ENCODE data around the gene CFTR.

Gene CFTR

DNA sequence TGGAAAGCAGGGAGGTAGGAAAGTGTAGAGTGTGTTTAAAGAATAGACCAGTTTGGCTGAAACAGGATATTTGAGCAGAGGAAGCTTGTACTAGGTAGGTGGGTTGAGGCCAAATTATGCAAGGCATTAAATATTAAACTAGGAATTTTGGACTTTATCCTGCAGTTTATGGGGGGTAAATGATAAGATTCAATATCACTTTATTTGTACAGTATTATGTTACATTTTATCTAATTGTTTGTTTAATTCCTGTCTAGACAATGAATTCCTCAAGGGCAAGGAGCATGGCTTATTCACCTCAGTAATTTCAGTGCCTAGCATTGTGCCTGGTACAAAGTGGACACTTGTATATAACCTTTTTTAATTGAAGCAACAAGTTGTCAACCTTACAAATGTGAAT, 125.9 kb downstream of the CFTR start:
- no peak for DNase-seq
- H3K79me2 ChIP-seq (ENCODE audit: insufficient read depth, low read length) = no peaks in the 10 kb centered on the region

DNA sequence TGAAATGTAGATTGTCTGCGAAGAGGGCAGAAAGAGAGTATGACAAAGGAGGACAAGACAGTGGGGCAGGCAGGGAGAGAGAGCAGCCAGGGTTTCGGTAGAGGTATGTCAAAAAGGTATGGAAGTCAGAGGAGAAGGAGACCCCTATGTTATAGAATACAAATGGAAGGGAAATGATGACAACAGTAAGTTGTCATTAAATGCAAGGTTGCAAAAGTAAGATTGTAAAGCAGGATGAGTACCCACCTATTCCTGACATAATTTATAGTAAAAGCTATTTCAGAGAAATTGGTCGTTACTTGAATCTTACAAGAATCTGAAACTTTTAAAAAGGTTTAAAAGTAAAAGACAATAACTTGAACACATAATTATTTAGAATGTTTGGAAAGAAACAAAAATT, 126.3 kb downstream of the CFTR start:
- Histone ChIP-seq H3K4me1 (ENCODE audit: insufficient read depth, low read length) (peaks cover 7% of the 10 kb centered on the region), H3K79me2 (ENCODE audit: insufficient read depth, low read length) (no peaks in the 10 kb centered on the region), H3K9ac (ENCODE audit: low read depth, low read length) (no peak overlapping the region), H3K4me3 (ENCODE audit: low read depth in 1 of 2, low read length in 2 of 2) (no peak overlapping the region), H4K20me1 (ENCODE audit: insufficient read depth, low read length) (no peaks in the 10 kb centered on the region), H3K36me3 (ENCODE audit: insufficient read depth, low read length) (no peaks in the 10 kb centered on the region), H3K9me3 (ENCODE audit: insufficient read depth, low read length, severe bottlenecking) (no peaks in the 10 kb centered on the region), H3K4me2 (ENCODE audit: insufficient read depth, low read length) (no peak overlapping the region), H3K27me3 (ENCODE audit: insufficient read depth, low read length, poor library complexity) (no peaks in the 10 kb centered on the region), H3K27ac (ENCODE audit: low read length) (no peak overlapping the region), H2AFZ (ENCODE audit: low read depth, low read length) (no peak overlapping the region)
- DNase-seq (no peak), ATAC-seq (ENCODE audit: insufficient read depth, low read depth) (no peak)
- TF ChIP-seq, protein P1, sequence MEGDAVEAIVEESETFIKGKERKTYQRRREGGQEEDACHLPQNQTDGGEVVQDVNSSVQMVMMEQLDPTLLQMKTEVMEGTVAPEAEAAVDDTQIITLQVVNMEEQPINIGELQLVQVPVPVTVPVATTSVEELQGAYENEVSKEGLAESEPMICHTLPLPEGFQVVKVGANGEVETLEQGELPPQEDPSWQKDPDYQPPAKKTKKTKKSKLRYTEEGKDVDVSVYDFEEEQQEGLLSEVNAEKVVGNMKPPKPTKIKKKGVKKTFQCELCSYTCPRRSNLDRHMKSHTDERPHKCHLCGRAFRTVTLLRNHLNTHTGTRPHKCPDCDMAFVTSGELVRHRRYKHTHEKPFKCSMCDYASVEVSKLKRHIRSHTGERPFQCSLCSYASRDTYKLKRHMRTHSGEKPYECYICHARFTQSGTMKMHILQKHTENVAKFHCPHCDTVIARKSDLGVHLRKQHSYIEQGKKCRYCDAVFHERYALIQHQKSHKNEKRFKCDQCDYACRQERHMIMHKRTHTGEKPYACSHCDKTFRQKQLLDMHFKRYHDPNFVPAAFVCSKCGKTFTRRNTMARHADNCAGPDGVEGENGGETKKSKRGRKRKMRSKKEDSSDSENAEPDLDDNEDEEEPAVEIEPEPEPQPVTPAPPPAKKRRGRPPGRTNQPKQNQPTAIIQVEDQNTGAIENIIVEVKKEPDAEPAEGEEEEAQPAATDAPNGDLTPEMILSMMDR (IDR thresholded peaks at IDR 0.05; ENCODE audit: borderline replicate concordance, extremely low read depth, low read length, poor library complexity, severe bottlenecking) = no peak
- TF ChIP-seq EZH2 (IDR thresholded peaks at IDR 0.05; ENCODE audit: borderline replicate concordance, low read depth, low read length, severe bottlenecking) = no peak

More for the DNA sequence above, 125.9 kb downstream of the CFTR start:
- TF ChIP-seq, protein P1 (IDR thresholded peaks at IDR 0.05; ENCODE audit: borderline replicate concordance, extremely low read depth, low read length, poor library complexity, severe bottlenecking) = no peak
- no peak for TF ChIP-seq EZH2 (IDR thresholded peaks at IDR 0.05; ENCODE audit: borderline replicate concordance, low read depth, low read length, severe bottlenecking)
- H2AFZ ChIP-seq (ENCODE audit: low read depth, low read length) = no peak overlapping the region
- H3K4me1 ChIP-seq (ENCODE audit: insufficient read depth, low read length) = peaks cover 7% of the 10 kb centered on the region
- no peaks in the 10 kb centered on the region for H3K27me3 ChIP-seq (ENCODE audit: insufficient read depth, low read length, poor library complexity)
- no peaks in the 10 kb centered on the region for H4K20me1 ChIP-seq (ENCODE audit: insufficient read depth, low read length)
- H3K36me3 ChIP-seq (ENCODE audit: insufficient read depth, low read length) = no peaks in the 10 kb centered on the region
- H3K4me3 ChIP-seq (ENCODE audit: low read depth in 1 of 2, low read length in 2 of 2) = no peak overlapping the region
- H3K9me3 ChIP-seq (ENCODE audit: insufficient read depth, low read length, severe bottlenecking) = no peaks in the 10 kb centered on the region
- ATAC-seq (ENCODE audit: insufficient read depth, low read depth) = no peak
- H3K27ac ChIP-seq (ENCODE audit: low read length) = no peak overlapping the region
- H3K4me2 ChIP-seq (ENCODE audit: insufficient read depth, low read length) = no peak overlapping the region
- no peak overlapping the region for H3K9ac ChIP-seq (ENCODE audit: low read depth, low read length)

DNA sequence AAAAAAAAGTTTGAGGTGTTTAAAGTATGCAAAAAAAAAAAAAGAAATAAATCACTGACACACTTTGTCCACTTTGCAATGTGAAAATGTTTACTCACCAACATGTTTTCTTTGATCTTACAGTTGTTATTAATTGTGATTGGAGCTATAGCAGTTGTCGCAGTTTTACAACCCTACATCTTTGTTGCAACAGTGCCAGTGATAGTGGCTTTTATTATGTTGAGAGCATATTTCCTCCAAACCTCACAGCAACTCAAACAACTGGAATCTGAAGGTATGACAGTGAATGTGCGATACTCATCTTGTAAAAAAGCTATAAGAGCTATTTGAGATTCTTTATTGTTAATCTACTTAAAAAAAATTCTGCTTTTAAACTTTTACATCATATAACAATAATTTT, 130.6 kb downstream of the CFTR start:
- no peak overlapping the region for H3K27ac ChIP-seq (ENCODE audit: low read length)
- H3K27me3 ChIP-seq (ENCODE audit: insufficient read depth, low read length, poor library complexity) = no peaks in the 10 kb centered on the region
- no peaks in the 10 kb centered on the region for H4K20me1 ChIP-seq (ENCODE audit: insufficient read depth, low read length)
- no peaks in the 10 kb centered on the region for H3K36me3 ChIP-seq (ENCODE audit: insufficient read depth, low read length)
- no peaks in the 10 kb centered on the region for H3K9me3 ChIP-seq (ENCODE audit: insufficient read depth, low read length, severe bottlenecking)
- no peak overlapping the region for H3K4me3 ChIP-seq (ENCODE audit: low read depth in 1 of 2, low read length in 2 of 2)
- ATAC-seq (ENCODE audit: insufficient read depth, low read depth) = no peak
- no peak overlapping the region for H3K9ac ChIP-seq (ENCODE audit: low read depth, low read length)
- H3K4me1 ChIP-seq (ENCODE audit: insufficient read depth, low read length) = no peaks in the 10 kb centered on the region
- H2AFZ ChIP-seq (ENCODE audit: low read depth, low read length) = no peak overlapping the region
- no peak overlapping the region for H3K4me2 ChIP-seq (ENCODE audit: insufficient read depth, low read length)
- no peaks in the 10 kb centered on the region for H3K79me2 ChIP-seq (ENCODE audit: insufficient read depth, low read length)
- TF ChIP-seq, protein P1 (IDR thresholded peaks at IDR 0.05; ENCODE audit: borderline replicate concordance, extremely low read depth, low read length, poor library complexity, severe bottlenecking) = no peak
- TF ChIP-seq EZH2 (IDR thresholded peaks at IDR 0.05; ENCODE audit: borderline replicate concordance, low read depth, low read length, severe bottlenecking) = no peak
- no peak for DNase-seq

DNA sequence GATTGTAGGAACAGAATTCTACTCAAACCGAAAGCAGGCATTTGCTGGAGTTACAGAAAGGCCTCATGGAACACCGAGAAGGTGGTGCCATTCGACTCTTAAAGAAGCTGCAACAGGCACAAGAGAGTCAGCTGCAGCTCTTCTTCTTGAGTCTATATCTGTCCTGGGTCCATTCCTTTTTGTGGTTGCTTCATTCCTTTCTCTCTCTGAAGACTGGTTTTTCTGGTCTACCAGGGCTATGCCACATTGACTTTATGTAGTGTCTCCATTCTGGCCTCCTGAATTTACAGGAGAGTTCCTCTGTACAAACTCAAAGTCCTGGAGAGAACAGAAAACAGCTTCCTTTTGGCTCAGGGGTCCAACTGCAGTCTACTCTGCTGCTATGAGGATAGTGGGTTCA, 132.8 kb downstream of the CFTR start:
- Histone ChIP-seq H3K9ac (ENCODE audit: low read depth, low read length) (no peak overlapping the region), H3K4me1 (ENCODE audit: insufficient read depth, low read length) (no peaks in the 10 kb centered on the region), H3K9me3 (ENCODE audit: insufficient read depth, low read length, severe bottlenecking) (no peaks in the 10 kb centered on the region), H3K27me3 (ENCODE audit: insufficient read depth, low read length, poor library complexity) (no peaks in the 10 kb centered on the region), H3K4me2 (ENCODE audit: insufficient read depth, low read length) (no peak overlapping the region), H3K36me3 (ENCODE audit: insufficient read depth, low read length) (no peaks in the 10 kb centered on the region), H2AFZ (ENCODE audit: low read depth, low read length) (peak overlapping the region; percentile 34), H4K20me1 (ENCODE audit: insufficient read depth, low read length) (no peaks in the 10 kb centered on the region), H3K4me3 (ENCODE audit: low read depth in 1 of 2, low read length in 2 of 2) (no peak overlapping the region), H3K27ac (ENCODE audit: low read length) (no peak overlapping the region), H3K79me2 (ENCODE audit: insufficient read depth, low read length) (no peaks in the 10 kb centered on the region)
- no peak for DNase-seq
- TF ChIP-seq EZH2 (IDR thresholded peaks at IDR 0.05; ENCODE audit: borderline replicate concordance, low read depth, low read length, severe bottlenecking) = no peak
- TF ChIP-seq, protein P1 (IDR thresholded peaks at IDR 0.05; ENCODE audit: borderline replicate concordance, extremely low read depth, low read length, poor library complexity, severe bottlenecking) = no peak
- peak; percentile 50; the same call in 2 of the 3 replicates for ATAC-seq (ENCODE audit: insufficient read depth, low read depth)

All from DND-41 (cell line).